ENCODE measurements around the gene TICRR.

GRCh38 chr15:89672221-89673164 lies 97.2 kb downstream of the TICRR start:
- TF ChIP-seq GATA2 (IDR thresholded peaks at IDR 0.05; ENCODE audit: low read depth, low read length): peak; percentile 91
- TF ChIP-seq GATA3 (IDR thresholded peaks at IDR 0.05; ENCODE audit: low read depth, low read length): no peak

All from SH-SY5Y (cell line).